HG03039 (cell line): ENCODE results near the gene FDXACB1.
A peak's percentile ranks its signal among the peaks of the same experiment; 100 is the strongest.

Experiments
- ATAC-seq: cut with Tn5 transposase; IDR thresholded peaks from one replicate; pipeline ENCODE4 v1.9.1; 2021; ENCODE audit warnings: mild to moderate bottlenecking, moderate library complexity; ENCODE audit not compliant: unreplicated experiment

FDXACB1 gene

DNA sequence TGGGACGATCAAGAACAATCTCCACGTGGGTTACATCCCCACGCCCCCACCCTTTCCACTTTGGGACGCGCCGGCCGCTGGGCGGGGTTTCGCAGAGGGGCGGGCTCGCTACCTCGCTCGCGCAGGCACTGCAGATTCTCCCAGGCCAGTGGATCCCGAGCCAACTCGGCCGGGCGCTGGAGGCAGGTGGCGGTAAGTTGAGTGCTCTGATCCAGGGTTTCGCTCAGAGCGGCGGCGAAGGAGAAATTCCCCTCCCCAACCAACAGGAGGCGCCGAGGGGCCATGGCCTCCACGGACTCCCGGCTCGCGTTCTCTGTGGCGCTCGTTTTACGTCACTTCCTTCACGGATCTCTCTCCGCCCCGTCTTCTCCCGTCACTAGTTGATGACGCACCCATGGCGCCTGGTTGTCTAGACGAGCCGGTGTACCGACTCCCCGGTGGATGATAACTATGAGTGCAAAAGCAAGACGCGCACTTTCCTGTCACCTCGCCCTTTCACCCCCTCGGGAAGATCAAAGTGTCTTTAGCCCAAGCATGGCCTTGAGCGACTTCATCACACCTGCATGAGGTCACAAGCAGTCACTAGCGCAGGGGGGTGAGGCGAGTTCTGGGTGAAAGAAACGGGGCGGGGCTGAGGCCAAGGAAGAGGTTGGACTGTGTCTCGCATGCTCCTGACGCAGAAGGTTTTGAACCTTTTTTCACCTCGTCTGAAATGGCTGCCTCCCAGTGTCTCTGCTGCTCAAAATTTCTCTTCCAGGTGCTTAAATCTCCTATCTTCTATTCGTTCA, at the start of gene FDXACB1, which contains the start of gene CFAP68:
Gene FDXACB1 (minus strand): TSS at position 317 of the 788 bp plus-strand sequence. CDS start 33 bp downstream, at position 284.
Gene CFAP68 (plus strand): TSS at position 693 of the 788 bp plus-strand sequence. CDS start 20 bp downstream, at position 713.
- ATAC-seq = peak; percentile 89

DNA sequence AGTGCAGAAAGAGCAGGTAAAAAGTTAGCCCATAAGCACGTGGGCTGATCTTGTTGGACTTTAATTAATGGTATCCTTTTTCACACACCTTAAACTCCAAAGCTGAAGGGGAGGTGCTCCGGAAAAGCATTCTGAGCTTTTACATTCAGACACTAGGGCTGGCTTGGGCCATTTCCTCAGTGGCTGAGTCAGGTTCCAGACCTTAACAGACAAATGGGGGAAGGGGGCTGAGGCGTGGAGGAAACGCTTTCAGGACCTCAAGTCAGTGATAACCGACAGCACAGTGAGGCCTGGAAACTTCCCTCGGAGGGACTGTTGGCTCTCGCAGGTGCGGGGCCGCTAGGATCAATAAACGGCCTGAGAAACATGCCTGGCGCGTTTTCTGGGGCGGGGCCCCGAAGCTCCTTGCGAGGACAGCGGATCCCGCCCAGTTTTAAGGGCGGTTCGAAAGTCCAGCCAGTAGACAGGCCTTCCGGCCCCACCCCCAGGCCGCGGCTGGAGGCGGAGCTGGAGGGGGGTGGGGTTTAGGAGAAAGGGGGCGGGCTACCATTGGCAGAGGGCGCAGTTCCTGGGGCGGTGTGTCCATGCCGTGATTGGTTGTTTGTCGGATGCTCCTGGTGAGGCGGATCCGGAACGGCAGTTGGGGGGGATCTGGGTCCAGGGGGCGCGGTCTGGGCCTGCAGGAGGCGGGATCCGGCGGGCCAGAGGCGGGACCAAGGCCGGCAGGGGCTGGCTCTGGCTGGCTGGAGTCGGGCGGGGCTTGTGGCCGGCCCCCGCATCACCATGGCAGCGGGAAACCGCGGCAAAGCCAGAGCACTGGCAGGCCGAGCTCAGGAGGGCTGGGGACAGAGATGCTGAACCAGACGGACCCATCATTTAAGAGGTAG, 47.8 kb upstream of the FDXACB1 start:
- peak; percentile 91 for ATAC-seq

- ATAC-seq = no peak
Observed at GRCh38 chr11:111925953-111926352, 47.0 kb upstream of the FDXACB1 start.

DNA sequence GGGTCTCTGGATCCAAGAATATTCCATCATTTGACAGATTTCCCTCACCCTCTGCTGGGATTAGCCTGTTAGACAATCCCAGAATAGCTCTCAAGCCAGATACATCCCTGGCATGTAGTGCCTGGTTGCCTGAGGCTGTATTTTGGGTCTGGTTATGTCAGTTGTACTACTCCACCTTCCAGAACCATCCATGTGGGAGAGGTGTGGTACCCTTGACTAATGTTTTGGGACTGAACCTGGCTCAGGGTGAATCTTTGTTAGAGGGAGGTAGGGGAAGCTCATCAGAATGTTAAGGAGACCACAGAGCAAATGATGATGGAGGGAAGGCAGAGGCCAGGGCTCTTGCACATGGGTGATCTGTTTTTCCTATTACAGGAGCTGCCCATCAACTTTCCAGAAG, 45.0 kb upstream of the FDXACB1 start:
- no peak for ATAC-seq

DNA sequence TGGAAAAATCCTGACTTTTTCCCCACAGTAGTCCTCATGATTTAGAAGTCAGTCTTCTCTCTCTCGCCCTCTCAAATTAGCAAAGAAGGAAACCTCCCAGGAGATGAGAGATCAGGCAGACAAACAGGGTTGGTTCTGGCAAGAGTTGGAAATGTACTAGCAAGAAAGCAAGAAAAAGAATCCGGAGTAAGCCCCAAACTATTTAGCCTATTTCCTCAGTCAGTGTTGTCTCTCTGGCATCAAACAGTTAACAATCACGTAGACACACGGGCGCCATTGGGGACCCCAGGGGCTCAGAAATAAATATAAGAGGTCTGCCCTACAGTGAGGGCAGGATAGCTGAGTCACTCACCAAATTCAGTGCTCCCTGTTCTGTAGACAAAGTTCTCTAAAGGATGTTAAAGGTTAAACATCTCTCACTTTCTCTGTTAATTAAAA, 44.4 kb upstream of the FDXACB1 start:
- no peak for ATAC-seq

DNA sequence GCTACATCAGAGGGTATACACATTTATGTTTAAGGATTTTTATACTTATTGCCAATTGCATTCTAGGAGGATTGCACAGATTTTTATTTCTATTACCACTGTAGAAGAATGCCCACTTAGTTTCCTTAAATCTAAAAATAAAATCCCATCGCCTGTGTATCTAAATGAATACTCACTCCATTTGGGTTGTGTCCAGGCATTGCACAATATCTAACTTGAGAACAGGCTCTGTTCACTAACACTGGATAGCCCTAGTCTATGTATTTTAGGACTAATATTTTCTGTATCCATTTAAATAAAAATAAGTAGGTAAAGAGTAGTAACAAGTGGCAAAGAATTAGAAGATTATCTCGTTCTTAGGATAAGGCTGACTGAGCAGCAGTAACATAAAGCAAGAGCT, 43.8 kb upstream of the FDXACB1 start:
- no peak for ATAC-seq

DNA sequence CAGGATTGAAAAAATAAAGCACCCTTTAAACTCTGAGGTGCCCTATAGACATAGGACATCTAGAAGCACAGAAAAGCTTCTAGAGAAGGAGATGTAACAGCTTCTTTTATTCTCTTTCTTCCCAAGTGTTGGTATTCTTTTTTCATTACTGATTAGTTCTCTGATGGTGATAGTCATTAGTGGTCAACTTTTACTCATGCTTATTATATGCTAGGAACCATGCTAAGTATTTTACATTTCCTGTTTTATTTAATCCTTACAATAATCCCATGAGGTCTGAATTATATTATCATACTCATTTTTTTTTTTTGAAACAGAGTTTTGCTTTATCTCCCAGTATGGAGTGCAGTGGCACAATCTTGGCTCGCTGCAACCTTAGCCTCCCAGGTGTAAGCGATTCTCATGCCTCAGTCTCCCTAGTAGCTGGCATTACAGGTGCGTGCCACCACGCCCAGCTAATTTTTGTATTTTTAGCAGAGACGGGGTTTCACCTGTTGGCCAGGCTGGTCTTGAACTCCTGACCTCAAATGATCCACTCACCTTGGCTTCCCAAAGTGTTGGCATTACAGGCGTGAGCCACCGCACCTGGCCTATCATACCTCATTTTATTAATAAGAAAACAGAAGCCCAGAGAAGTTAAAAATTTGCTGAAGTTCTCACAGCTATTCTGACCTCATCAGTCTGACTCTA, 42.7 kb upstream of the FDXACB1 start:
- no peak for ATAC-seq

- no peak for ATAC-seq
Observed at GRCh38 chr11:111920908-111921307, 41.9 kb upstream of the FDXACB1 start.

GRCh38 chr11:111918390-111919256, 39.7 kb upstream of the FDXACB1 start, which contains the start of gene C11orf52:
Gene C11orf52 (plus strand): TSS chr11:111918913. CDS start chr11:111918973, 60 bp downstream.
- no peak for ATAC-seq

DNA sequence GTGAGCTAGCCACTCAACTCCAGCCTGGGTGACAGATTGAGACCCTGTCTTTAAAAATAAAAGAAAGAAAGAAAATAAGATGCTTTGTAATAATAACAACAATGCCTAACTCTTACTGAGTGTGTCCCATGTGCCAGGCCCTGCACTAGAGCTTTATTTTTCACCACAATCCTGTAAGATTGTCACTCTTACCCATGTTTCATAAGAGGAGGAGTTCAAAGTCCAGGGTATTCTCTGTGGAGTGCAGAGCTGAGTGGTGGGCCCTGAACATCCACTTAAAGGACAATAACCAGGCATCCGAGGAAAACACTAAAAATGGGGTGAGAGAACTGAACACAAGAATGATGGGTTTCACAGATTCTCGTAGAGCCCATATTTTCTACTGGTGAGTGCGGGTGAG, 38.8 kb upstream of the FDXACB1 start:
- ATAC-seq = no peak

DNA sequence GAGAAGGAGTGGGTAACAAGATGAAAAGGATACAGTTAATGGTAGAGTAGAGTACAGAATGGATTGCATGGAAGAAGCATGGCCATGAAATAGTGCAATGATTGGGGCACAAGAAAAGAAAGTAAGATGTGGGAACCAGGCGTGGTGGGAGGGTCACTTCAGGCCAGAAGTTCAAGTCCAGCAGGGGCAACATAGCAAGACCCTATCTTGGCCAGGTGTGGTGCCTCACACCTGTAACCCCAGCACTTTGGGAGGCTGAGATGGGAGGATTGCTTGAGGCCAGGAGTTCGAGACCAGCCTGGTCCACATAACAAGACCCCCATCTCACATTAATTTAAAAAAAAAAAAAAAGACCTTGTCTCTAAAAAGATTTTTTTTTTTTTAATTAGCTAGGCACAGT, 38.3 kb upstream of the FDXACB1 start:
- no peak for ATAC-seq

- no peak for ATAC-seq
Observed at GRCh38 chr11:111916768-111917167, 37.8 kb upstream of the FDXACB1 start.

DNA sequence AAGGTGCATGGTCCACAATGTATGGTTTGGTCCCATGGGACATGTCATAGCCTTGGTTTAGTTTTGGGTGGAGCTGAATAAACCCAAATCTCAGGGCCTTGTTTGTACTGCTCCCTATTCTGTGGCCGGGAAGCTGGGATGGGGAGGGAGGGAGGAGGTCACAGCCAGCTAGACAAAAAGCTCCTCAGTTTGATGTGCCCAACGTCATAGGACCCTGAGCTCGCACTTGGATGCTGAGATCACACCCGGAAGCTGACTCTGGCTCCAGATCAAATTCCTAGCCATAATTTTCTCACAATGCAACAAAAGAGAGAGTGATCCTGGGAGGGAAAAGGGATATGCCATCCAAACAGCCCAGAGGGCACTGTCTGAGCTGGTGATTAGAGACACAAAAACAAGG, 35.0 kb upstream of the FDXACB1 start:
- no peak for ATAC-seq

- no peak for ATAC-seq
Observed at GRCh38 chr11:111913031-111913861, 34.3 kb upstream of the FDXACB1 start.

DNA sequence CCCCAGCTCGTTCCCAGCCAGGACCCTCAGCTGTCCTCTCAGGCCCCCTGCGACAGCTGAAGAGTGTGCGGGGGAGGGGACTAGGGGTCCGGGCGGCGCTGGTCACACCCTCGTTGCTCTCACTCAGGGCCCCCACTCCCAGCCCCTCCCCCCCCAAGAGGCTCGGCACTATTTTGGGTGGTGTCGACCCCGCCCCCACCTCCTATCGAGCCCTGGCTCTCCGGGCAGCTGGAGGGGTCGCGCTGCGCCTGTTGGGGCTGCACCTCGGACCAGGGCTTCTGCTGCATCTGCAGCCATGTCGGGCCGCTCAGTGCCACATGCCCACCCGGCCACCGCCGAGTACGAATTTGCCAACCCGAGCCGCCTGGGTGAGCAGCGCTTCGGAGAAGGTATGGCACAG, 33.6 kb upstream of the FDXACB1 start, which contains the start of gene HSPB2:
Gene HSPB2 (plus strand): TSS at position 200 of the 400 bp plus-strand sequence. CDS start 96 bp downstream, at position 296.
- no peak for ATAC-seq

DNA sequence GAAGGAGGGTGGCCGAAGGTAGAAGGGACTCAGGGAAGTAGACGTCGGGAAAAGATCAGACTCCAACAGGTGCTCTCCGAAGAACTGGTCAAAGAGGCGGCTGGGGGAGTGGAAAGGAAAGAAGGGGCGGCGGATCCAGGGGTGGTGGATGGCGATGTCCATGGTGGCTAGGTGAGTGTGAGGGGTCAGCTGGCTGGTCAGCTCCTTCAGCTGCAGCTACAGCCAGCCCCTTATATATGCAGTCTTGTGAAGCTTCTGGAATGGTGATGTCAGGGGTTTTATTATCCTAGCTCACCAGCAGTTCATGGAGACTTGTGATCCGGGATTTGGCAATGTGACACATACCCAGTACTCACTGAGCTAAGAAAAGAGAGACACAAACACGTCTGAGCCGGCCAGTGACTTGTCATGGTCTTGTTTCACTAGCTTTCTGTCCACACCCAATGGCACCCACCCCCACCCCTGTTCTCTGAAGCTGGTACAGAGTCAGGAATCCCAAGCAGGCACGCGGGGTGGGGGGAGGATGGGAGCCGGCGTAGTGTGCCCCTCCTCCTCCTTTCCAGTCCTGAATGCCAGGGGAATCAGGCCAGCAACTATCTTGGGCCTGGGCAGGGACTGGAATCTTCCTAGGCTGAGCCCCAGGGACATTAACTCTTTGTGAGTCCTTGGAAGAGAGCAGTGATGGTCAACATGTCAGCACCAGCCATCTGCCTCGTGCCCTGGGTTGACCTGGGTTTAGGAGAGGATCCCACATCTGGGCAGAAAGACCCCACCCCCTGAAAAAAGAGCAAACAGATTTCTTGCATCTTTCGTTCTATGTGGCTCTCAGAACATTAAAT, 32.8 kb upstream of the FDXACB1 start, which contains the start of gene CRYAB:
Gene CRYAB (minus strand): TSS at position 208 of the 839 bp plus-strand sequence. CDS start 46 bp downstream, at position 162.
- ATAC-seq = no peak

DNA sequence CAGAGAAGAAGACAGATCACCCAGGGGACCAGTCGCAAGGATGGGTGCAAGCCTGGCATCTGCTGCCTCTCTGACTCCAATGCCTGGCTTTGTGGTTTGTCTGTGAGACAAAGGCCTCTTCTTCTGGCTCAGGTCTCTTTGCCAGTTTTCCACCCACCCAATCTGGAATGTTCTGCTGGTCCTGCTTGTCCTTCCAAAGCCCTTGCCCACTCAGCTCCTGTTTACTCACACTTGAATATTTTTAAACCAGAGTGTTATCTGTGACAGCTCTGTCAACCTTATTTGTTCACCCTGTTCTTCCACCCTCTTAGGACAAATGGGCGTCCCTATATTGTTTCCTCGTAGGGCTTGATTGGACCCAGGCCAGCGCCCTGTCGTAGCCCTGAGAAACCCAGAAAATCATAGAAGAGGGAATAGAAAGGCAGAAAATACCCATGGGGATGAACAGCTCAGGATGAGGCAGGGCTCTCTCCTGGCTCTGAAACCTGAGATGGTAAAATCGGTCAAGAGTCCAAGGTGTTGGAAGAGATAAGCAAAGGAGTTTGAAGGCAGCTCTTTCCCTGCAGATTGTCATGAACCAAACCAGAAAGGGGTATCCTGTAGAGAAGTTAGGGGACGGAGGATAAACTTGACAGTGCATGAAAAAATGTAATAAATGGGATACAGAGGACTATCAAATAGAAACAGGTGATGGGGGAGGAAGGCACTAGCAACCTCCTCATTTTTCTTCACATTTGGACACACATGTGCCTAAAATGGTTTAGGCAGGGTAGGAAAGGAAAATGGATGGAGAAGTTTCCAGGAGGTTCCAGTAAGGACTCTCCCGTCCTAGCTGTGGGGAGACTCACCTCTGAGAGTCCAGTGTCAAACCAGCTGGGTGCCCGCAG, 32.0 kb upstream of the FDXACB1 start:
- ATAC-seq = no peak
